Measurements from ENCODE around the gene C2CD2. TPM values are rescaled to one million over a fixed set of nuclear protein-coding genes. Genes with fewer than 3 reads are reported as not detected.

Gene C2CD2
- total RNA-seq, 1 donor from 2014 or later = 15.3 TPM

DNA sequence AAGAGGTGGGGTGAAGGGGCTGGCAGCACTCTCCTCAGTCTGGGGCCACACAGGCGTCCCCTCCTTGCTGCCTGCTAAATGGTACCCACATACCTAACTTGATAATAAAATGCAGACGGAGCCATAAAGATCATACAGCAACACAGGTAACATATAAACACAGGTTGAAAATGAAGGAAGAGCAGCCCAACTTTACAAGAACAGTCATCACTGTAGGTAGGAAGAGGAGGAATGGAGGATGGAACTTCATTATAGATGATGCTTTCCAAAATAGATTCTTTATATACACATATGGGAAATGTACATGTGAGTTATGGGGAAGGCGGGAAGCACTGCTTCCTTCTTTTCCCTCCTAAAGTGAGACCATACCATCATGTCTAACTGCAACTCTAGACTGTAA, 13.4 kb downstream of the C2CD2 start:
- no peak for DNase-seq (ENCODE audit: low spot score)
- H3K9me3 ChIP-seq (ENCODE audit: low read depth) = no peaks in the 10 kb centered on the region
- H3K27me3 ChIP-seq = no peaks in the 10 kb centered on the region
- no peaks in the 10 kb centered on the region for H4K20me1 ChIP-seq (ENCODE audit: low read depth)
- H3K4me3 ChIP-seq = no peak overlapping the region
- TF ChIP-seq EZH2phosphoT487 (IDR thresholded peaks at IDR 0.05) = no peak
- TF ChIP-seq, protein P1, sequence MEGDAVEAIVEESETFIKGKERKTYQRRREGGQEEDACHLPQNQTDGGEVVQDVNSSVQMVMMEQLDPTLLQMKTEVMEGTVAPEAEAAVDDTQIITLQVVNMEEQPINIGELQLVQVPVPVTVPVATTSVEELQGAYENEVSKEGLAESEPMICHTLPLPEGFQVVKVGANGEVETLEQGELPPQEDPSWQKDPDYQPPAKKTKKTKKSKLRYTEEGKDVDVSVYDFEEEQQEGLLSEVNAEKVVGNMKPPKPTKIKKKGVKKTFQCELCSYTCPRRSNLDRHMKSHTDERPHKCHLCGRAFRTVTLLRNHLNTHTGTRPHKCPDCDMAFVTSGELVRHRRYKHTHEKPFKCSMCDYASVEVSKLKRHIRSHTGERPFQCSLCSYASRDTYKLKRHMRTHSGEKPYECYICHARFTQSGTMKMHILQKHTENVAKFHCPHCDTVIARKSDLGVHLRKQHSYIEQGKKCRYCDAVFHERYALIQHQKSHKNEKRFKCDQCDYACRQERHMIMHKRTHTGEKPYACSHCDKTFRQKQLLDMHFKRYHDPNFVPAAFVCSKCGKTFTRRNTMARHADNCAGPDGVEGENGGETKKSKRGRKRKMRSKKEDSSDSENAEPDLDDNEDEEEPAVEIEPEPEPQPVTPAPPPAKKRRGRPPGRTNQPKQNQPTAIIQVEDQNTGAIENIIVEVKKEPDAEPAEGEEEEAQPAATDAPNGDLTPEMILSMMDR (IDR thresholded peaks at IDR 0.05) = no peak
- no peak for TF ChIP-seq EZH2 (IDR thresholded peaks at IDR 0.05)
- no peaks in the 10 kb centered on the region for H3F3A ChIP-seq (ENCODE audit: low read depth)
- no peaks in the 10 kb centered on the region for H3K36me3 ChIP-seq
- no peak overlapping the region for H3K27ac Mint-ChIP-seq
- H3K9me3 Mint-ChIP-seq = peaks cover 5% of the 10 kb centered on the region
- H3K4me2 ChIP-seq = no peak overlapping the region
- no peak overlapping the region for H3K27ac ChIP-seq
- H3K4me1 Mint-ChIP-seq = no peaks in the 10 kb centered on the region
- H2AFZ ChIP-seq (replicated peaks) = no peak overlapping the region
- H3K79me2 ChIP-seq (ENCODE audit: low read depth) = no peaks in the 10 kb centered on the region
- no peaks in the 10 kb centered on the region for H3K27me3 Mint-ChIP-seq (ENCODE audit: insufficient read depth, low read depth)
- H3K4me3 Mint-ChIP-seq = no peak overlapping the region
- H3K4me1 ChIP-seq = no peaks in the 10 kb centered on the region
- H3K9ac ChIP-seq = no peak overlapping the region
- no peaks in the 10 kb centered on the region for H3K36me3 Mint-ChIP-seq

DNA sequence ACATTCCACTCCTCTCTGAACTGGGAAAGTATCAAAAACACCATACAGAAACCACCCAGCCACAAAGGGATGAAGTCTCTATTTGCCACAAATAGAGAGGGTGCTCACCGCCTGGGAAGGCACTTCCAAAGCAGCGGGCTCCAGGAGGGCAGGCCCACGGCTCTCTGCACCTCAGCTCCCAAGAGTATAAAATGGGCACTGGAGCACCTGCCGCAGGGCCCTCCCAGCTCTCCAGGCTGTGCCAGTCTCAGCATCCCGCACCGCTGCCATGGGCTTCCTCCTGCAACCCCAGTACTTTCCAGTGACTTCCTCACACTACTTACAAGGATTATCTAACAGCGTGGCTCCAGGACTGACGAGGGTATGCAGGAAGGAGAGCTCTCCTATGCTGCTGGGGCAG, 14.4 kb downstream of the C2CD2 start:
- H3F3A ChIP-seq (ENCODE audit: low read depth) = no peaks in the 10 kb centered on the region
- Mint-ChIP-seq H3K4me1 (peaks cover 7% of the 10 kb centered on the region), H3K27ac (no peak overlapping the region), H3K9me3 (no peaks in the 10 kb centered on the region), H3K36me3 (no peaks in the 10 kb centered on the region), H3K27me3 (ENCODE audit: insufficient read depth, low read depth) (peaks cover 1% of the 10 kb centered on the region), H3K4me3 (no peak overlapping the region)
- no peak overlapping the region for H3K4me2 ChIP-seq
- H2AFZ ChIP-seq (replicated peaks) = no peak overlapping the region
- H3K9me3 ChIP-seq (ENCODE audit: low read depth) = no peaks in the 10 kb centered on the region
- H3K4me1 ChIP-seq = no peaks in the 10 kb centered on the region
- TF ChIP-seq EZH2 (IDR thresholded peaks at IDR 0.05) (no peak), EZH2phosphoT487 (IDR thresholded peaks at IDR 0.05) (no peak)
- TF ChIP-seq, protein P1 (IDR thresholded peaks at IDR 0.05) = no peak
- no peak overlapping the region for H3K9ac ChIP-seq
- H3K27me3 ChIP-seq = no peaks in the 10 kb centered on the region
- DNase-seq (ENCODE audit: low spot score) = no peak
- H3K36me3 ChIP-seq = no peaks in the 10 kb centered on the region
- H3K27ac ChIP-seq = no peak overlapping the region
- H3K4me3 ChIP-seq = no peak overlapping the region
- no peaks in the 10 kb centered on the region for H3K79me2 ChIP-seq (ENCODE audit: low read depth)
- no peaks in the 10 kb centered on the region for H4K20me1 ChIP-seq (ENCODE audit: low read depth)

DNA sequence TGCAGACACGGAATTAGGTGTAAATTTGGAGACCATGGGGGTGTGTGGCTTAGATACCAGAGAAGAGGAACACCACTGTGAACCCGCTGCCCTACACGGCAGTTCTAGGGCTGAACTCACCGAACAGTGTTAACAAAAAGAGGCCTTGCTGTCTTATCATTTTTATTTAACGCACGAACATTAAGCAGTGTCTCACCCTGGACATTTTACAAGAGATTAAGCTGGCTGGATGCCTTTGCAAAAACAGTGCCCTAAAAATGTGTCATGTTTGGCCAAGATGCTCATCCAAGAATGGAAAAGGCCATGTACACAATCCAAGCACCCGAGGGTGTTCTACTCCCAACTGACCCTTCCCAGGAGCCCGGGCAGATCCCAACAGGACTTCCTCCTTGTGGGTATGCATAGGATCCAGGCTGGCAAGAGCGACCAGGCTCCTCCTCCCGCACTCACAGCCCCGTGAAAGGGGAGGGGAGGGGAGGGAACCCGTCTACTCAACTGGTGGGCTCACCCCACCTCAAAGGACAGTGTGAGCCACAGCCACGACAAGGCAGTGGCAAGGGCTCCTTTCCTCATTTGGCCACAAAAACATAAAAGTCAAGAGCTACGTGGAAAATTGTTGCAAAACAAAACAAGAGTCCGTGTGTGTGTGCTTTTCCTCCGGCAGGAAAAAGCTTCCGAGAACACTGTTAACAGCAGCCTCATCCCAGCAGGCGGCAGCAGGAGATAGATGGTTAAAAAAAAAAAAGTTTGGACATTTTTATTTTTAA, 20.3 kb downstream of the C2CD2 start:
- H3K36me3 Mint-ChIP-seq = no peaks in the 10 kb centered on the region
- DNase-seq (ENCODE audit: low spot score) = no peak
- no peak overlapping the region for H3K4me2 ChIP-seq
- H3K27me3 ChIP-seq = no peaks in the 10 kb centered on the region
- no peaks in the 10 kb centered on the region for H3K9me3 Mint-ChIP-seq
- H3K36me3 ChIP-seq = no peaks in the 10 kb centered on the region
- H3K27me3 Mint-ChIP-seq (ENCODE audit: insufficient read depth, low read depth) = peaks cover 12% of the 10 kb centered on the region
- H3F3A ChIP-seq (ENCODE audit: low read depth) = no peaks in the 10 kb centered on the region
- no peak overlapping the region for H3K27ac ChIP-seq
- H3K9ac ChIP-seq = no peak overlapping the region
- H2AFZ ChIP-seq (replicated peaks) = no peak overlapping the region
- no peaks in the 10 kb centered on the region for H3K79me2 ChIP-seq (ENCODE audit: low read depth)
- peaks cover 31% of the 10 kb centered on the region for H3K4me1 Mint-ChIP-seq
- H3K4me3 Mint-ChIP-seq = no peak overlapping the region
- H3K4me3 ChIP-seq = no peak overlapping the region
- H3K4me1 ChIP-seq = peaks cover 6% of the 10 kb centered on the region
- no peaks in the 10 kb centered on the region for H4K20me1 ChIP-seq (ENCODE audit: low read depth)
- H3K9me3 ChIP-seq (ENCODE audit: low read depth) = no peaks in the 10 kb centered on the region
- H3K27ac Mint-ChIP-seq = peak overlapping the region; percentile 37
- TF ChIP-seq EZH2phosphoT487 (IDR thresholded peaks at IDR 0.05) (no peak), EZH2 (IDR thresholded peaks at IDR 0.05) (no peak)
- TF ChIP-seq, protein P1 (IDR thresholded peaks at IDR 0.05) = no peak

Data from neural progenitor cell (in vitro differentiated cells).